ENCODE measurements around the gene PCDHB5.
"Not testable (repeated sequence)": the region's sequence is repeated elsewhere in the genome, so short reads cannot be mapped to it uniquely, and the experiment has no call there.

DNA sequence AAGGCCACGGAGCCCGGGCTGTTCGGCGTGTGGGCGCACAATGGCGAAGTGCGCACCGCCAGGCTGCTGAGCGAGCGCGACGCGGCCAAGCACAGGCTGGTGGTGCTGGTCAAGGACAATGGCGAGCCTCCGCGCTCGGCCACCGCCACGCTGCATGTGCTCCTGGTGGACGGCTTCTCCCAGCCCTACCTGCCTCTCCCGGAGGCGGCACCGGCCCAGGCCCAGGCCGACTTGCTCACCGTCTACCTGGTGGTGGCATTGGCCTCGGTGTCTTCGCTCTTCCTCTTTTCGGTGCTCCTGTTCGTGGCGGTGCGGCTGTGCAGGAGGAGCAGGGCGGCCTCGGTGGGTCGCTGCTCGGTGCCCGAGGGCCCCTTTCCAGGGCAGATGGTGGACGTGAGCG lies 32.5 kb upstream of the PCDHB5 start:
- TF ChIP-seq, protein P1, sequence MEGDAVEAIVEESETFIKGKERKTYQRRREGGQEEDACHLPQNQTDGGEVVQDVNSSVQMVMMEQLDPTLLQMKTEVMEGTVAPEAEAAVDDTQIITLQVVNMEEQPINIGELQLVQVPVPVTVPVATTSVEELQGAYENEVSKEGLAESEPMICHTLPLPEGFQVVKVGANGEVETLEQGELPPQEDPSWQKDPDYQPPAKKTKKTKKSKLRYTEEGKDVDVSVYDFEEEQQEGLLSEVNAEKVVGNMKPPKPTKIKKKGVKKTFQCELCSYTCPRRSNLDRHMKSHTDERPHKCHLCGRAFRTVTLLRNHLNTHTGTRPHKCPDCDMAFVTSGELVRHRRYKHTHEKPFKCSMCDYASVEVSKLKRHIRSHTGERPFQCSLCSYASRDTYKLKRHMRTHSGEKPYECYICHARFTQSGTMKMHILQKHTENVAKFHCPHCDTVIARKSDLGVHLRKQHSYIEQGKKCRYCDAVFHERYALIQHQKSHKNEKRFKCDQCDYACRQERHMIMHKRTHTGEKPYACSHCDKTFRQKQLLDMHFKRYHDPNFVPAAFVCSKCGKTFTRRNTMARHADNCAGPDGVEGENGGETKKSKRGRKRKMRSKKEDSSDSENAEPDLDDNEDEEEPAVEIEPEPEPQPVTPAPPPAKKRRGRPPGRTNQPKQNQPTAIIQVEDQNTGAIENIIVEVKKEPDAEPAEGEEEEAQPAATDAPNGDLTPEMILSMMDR (conservative IDR thresholded peaks at IDR 0.05 in 1 of 2, IDR thresholded peaks at IDR 0.05 in 1 of 2; ENCODE audit: low read depth in 1 of 2, low read length in 2 of 2), result not testable (repeated sequence)
- not testable (repeated sequence) for TF ChIP-seq EZH2 (IDR thresholded peaks at IDR 0.05; ENCODE audit: low read length, missing control alignments)

Data from fibroblast of lung (primary cell).